OCI-LY1 (cell line): ENCODE data around the gene FTO.

Experiments used
- CTCF ChIP-seq: fragments of 200-600 bp; sonication (generic), shearing (Covaris generic); IDR thresholded peaks from 2 replicates; pipeline ENCODE4 v1.5.1; 2017; ENCODE audit warnings: mild to moderate bottlenecking, antibody characterized with exemption, low read length, moderate library complexity, mixed read lengths
- EZH2 ChIP-seq: fragments of 200-600 bp; sonication (generic), shearing (Covaris generic); IDR thresholded peaks from 2 replicates; pipeline ENCODE4 v1.8.0; 2017; ENCODE audit warnings: borderline replicate concordance, mixed run types, mild to moderate bottlenecking, antibody characterized with exemption, low read length, moderate library complexity, mixed read lengths

GRCh38 chr16:53769185-53769584 is 65.2 kb downstream of the FTO start:
- TF ChIP-seq CTCF (no peak), EZH2 (no peak)
